Central memory CD8-positive, alpha-beta T cell (primary cell): ENCODE data around the gene SOX10.

Experiments used
- ATAC-seq: fragments of 150-1000 bp; cut with Tn5 transposase; replicated peaks from 2 replicates; pipeline ENCODE4 v1.10.0; 2022; ENCODE audit warnings: mild to moderate bottlenecking, moderate FRiP score, moderate number of reproducible peaks; ENCODE audit not compliant: poor library complexity, severe bottlenecking; ENCODE audit errors: extremely low read depth
- DNase-seq, 2 donors: peaks; one replicate each; pipeline ENCODE4 v3.0.0; 2021; ENCODE audit warnings: low spot score in 2 of 2
- H3K27ac Mint-ChIP-seq: one replicate; pipeline ENCODE4 v1.8.0; 2022; ENCODE audit warnings: low read depth, mild to moderate bottlenecking, moderate library complexity, mixed read lengths
- H3K27me3 Mint-ChIP-seq: one replicate; pipeline ENCODE4 v1.8.0; 2022; ENCODE audit warnings: mixed read lengths
- H3K36me3 Mint-ChIP-seq: one replicate; pipeline ENCODE4 v1.8.0; 2022; ENCODE audit warnings: mild to moderate bottlenecking, moderate library complexity, mixed read lengths; ENCODE audit not compliant: insufficient read depth
- H3K4me1 Mint-ChIP-seq: one replicate; pipeline ENCODE4 v1.8.0; 2022; ENCODE audit warnings: mixed read lengths
- H3K4me3 Mint-ChIP-seq: one replicate; pipeline ENCODE4 v1.8.0; 2022; ENCODE audit warnings: mild to moderate bottlenecking, moderate library complexity, mixed read lengths
- H3K9me3 Mint-ChIP-seq: one replicate; pipeline ENCODE4 v1.8.0; 2022; ENCODE audit warnings: mixed read lengths

The SOX10 gene

DNA sequence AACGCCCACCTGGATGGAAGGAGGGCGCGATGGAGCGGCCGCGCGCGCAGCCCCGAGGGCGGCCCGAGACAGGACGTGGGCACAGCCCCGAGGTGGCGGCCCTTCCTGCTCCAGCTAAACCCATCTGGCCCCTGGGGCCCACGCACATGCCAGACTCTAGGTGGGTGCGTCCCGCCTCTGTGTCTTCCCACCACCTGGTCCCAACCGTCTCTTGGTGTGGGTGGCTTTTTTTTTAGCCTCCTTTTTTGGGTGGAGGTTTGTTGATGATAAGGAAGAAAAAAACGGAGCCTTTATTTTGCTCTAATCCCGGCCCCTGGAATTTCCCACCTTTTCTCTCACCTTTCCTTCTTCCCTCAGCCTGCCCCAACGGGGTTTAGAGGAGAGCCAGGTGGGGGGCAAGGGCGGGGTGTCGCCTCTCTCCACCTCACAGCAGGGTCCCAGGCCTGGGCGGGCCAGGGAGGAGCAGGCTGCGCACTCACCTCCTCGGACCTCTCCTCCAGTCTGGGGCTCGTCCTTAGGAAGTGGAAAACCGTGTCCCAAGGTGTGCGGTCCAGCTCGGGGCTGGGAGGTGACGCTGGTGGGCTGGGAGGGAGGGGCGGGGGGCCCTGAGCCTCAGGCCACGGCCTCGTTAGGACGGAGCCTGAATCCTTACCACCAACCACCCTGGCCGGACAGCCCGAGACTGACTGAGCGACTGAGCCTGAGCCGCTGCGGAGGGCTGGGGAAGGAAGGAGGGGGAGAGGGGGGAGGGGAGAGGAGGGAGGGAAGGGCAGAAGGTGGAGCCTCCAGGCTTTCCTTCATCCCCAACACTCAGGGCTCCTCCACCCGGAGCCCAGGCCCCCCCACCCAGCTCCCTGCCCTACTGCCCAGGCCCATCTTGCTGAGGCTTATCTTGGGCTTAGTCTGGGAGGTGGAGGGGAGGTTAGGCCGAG lies at the start of gene SOX10:
SOX10 (minus strand) TSS at position 696 of the 932 bp plus-strand sequence. CDS start 771 bp downstream, outside the sequence.
- no peak within 1 kb of the TSS for H3K27ac Mint-ChIP-seq

DNA sequence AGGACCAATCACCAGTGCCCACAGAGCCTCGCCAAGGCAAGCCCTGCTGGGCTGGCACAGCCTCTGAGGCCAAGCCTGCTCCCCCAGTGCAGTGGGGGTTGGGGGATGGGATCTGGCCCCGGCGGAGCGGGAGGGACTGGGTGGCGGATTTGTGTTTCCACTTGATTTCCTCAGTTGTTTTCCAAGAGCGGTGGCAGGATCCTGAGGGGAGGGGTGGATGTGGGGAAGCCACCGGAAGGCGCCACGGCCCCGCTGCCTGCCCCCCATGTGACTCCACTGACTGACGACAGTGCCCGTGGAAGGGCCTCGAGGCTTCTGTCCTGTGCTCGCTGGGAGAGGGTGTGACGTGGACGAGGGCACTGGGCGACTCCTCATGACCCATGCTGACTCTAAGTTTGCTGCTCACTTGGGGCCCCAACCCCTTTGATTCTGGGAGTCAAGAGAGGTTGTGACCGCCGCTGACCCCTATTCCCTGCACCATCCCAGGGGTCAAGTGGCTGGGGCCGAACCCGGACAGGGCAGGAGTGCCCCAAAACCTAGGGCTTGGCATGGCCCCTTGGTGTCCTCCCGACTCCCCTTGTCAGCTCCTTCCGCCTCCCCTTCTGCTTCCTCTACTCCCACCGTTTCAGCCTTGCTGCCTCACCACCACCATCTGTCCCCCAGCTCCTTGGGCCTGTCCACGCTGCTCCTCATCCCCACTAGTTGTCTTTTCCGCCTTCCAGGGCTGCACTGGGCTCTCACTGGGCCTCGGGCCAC lies 49.3 kb upstream of the SOX10 start:
- no peak overlapping the region for H3K27ac Mint-ChIP-seq
- H3K4me1 Mint-ChIP-seq: peaks cover 5% of the 10 kb centered on the region
- H3K4me3 Mint-ChIP-seq: no peak overlapping the region
- ATAC-seq (no peak), DNase-seq (no peak)
- H3K36me3 Mint-ChIP-seq: no peaks in the 10 kb centered on the region
- H3K9me3 Mint-ChIP-seq: no peaks in the 10 kb centered on the region
- H3K27me3 Mint-ChIP-seq: no peaks in the 10 kb centered on the region

More for the DNA sequence above, at the start of gene SOX10:
- Mint-ChIP-seq H3K4me3 (no peak within 1 kb of the TSS), H3K27me3 (no peaks in the 10 kb centered on the region), H3K4me1 (no peaks in the 10 kb centered on the region), H3K36me3 (peaks cover 2% of the 10 kb centered on the region), H3K9me3 (no peaks in the 10 kb centered on the region)
- ATAC-seq (no peak), DNase-seq (no peak)

DNA sequence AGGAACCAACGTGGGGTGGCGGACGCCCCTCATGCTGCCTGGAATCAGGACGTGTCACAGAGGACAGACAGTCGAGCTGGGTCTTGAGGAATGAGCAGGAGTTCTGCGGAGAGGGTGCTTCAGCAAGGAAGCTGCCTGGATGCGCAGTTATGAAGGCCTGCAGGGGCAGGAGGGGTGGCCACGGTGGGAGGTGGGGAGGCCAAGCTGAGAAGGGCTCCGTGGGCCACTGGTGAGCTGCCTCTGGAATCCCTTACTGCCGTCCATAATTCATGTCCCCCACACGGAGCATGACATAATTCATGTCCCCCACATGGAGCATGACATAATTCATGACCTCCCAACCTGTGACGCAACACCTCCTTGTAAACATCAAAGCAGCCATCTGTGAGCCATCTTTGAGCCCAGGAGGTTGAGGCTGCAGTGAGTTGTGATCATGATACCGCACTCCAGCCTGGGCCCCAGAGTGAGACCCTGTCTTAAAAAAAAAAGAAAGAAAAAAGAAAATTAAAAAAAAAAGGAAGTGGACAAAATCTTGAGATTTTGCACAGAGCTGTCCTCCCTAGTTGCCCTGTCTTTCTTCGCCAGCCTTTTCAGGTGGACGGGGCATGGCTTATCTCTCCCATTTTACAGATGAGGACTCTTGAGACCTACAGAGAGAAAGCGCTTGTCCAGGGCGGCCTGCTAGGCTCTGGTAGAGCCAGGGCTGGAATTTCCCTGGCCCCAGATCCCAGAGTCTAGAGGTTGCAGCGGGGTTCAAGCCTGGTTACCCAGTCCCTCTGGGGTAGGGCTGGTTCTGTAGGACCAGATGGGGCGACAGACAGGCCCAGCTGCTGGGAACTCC lies 48.5 kb upstream of the SOX10 start:
- no peak for ATAC-seq
- no peak for DNase-seq
- Mint-ChIP-seq H3K27me3 (no peaks in the 10 kb centered on the region), H3K27ac (no peak overlapping the region), H3K4me3 (no peak overlapping the region), H3K4me1 (peaks cover 6% of the 10 kb centered on the region), H3K36me3 (no peaks in the 10 kb centered on the region), H3K9me3 (no peaks in the 10 kb centered on the region)

DNA sequence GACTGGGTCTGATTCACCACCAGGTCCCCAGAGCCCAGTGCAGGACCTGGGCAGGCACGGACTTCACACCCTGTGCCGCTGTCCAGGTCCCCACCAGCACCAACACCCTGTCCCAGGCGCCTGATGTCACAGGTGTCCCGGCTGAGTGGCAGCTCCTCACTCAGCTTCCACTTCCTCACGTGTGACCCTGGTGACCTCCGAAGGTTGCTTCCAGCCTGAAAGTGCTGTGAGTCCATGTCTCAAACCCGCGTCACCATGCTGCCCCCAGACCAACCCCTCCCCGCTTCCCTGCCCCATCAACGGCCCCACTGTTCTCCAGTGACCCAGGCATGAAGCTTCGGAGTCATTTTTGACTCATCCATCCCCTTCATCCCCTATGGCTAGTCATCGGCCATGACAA lies 47.1 kb upstream of the SOX10 start:
- Mint-ChIP-seq H3K27me3 (no peaks in the 10 kb centered on the region), H3K27ac (no peak overlapping the region), H3K4me3 (no peak overlapping the region), H3K36me3 (no peaks in the 10 kb centered on the region), H3K4me1 (peaks cover 14% of the 10 kb centered on the region), H3K9me3 (no peaks in the 10 kb centered on the region)
- ATAC-seq (no peak), DNase-seq (no peak)

DNA sequence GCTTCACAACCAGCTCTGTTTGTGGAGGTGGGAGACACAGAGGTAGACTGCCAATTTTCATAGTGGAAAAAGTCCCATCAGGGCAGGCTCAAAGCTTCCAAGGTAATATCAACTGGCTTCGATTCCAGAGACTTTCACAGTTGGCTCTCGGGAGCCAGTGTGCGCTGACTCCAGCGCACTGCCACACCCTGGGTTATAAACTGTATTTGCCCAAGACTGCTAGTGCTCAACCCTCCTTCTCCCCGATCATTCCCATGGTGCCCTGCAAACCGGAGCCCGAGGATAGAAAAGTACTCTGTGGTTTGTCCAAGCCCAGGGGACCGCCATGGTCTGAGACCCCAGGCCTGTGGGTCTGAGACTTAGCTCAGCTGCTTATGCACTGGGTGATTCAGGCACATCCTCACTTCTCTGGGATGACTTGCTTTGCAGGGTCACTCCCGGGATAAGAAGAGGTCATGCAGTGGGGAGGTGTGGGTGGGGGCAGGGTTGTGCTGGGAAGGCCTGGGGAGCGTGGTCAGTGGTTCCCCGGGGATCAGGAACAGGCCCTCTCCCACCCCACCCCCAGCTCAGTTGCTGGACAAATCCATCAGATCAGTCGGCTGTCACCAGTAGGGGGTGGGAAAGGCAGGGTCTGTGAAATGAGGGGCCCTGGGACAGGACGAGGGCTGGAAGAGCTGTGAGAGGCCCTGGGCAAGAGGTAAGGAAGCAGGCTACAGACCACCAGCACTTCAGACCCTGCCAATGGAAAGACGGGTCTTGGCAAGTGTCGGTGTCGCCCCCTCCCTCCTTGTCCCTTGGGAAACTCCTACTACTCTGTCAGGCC lies 46.2 kb upstream of the SOX10 start:
- Mint-ChIP-seq H3K9me3 (no peaks in the 10 kb centered on the region), H3K36me3 (no peaks in the 10 kb centered on the region), H3K27me3 (no peaks in the 10 kb centered on the region), H3K27ac (no peak overlapping the region), H3K4me3 (no peak overlapping the region), H3K4me1 (peaks cover 14% of the 10 kb centered on the region)
- no peak for ATAC-seq
- DNase-seq: no peak

DNA sequence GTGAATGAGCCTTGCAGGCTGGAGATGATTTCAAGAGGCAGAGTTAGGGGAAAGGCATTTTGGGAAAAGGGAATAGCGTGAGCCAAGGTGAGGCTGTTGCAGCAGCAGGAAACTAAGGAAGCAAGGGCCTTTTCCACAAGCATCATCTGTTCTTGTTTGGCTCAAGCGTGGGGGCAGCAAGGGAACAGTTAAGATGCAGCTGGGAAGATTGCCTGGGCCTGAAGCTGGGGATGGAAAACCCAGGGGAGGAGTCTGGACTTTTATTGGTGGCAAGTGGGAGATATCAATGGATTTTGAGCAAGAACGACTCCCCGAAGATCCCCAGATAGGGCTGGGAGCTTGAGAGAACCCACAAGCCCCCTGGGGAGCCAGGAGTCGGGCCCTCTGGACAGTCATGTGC lies 45.5 kb upstream of the SOX10 start:
- H3K36me3 Mint-ChIP-seq: no peaks in the 10 kb centered on the region
- H3K27ac Mint-ChIP-seq: no peak overlapping the region
- H3K4me1 Mint-ChIP-seq: peaks cover 10% of the 10 kb centered on the region
- DNase-seq: no peak
- no peaks in the 10 kb centered on the region for H3K27me3 Mint-ChIP-seq
- no peak for ATAC-seq
- H3K9me3 Mint-ChIP-seq: no peaks in the 10 kb centered on the region
- H3K4me3 Mint-ChIP-seq: no peak overlapping the region

DNA sequence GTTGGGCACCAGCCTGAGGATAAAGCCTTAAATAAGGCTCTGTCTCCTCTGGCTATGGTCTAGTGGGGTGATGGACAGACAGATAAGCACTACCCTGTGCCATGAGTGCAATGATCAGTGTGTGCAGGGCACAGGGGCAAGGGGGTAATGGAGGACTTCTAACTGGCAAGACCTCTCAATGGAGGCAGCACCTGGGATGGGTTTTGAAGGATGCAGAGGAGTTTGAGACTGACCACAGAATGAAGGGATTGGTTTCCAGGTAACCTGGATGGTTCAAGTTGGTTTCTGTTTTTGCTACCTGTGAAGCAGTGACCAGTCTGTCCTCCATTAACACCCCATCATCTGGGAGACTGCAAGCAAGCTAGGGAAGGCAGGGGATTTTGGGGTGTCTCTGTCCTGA lies 45.0 kb upstream of the SOX10 start:
- no peaks in the 10 kb centered on the region for H3K27me3 Mint-ChIP-seq
- DNase-seq (no peak), ATAC-seq (no peak)
- no peak overlapping the region for H3K4me3 Mint-ChIP-seq
- H3K4me1 Mint-ChIP-seq: peaks cover 9% of the 10 kb centered on the region
- no peak overlapping the region for H3K27ac Mint-ChIP-seq
- H3K36me3 Mint-ChIP-seq: no peaks in the 10 kb centered on the region
- no peaks in the 10 kb centered on the region for H3K9me3 Mint-ChIP-seq

DNA sequence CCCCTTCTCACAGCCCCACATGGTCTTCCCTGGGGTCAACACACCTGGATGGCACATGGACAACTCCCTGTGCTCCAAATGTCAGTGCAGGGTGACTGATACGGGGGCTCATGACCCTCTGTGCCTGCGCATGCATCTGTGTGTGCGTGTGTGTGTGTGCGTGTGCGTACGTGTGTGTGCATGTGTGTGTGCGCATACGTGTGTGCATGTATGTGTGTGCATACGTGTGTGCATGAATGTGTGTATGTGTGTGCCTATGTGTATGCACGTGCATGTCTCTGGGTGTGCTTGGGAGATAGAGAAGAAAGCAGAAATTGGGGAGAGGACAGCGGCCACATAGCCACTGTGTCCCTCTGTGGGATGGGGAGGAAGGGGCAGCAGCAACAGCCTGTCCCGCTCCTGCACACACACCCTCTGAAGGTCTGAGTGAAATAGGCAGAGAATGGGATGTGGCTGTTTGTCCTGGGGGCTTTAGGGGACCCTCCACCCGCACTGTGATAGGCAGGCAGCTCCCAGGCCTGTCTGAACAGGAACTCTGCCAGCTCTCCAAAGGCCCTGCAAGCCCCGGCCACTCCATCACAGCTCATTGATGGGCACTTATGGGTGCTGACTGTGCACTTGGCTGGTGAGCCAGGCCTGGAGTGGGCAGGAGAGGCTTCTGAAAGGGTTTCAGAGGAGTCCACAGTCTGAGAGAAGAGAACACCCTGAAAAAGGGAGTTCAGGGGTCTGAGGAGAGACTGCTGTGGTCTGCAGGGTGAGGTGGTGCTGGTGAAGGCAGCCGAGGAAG lies 44.2 kb upstream of the SOX10 start:
- Mint-ChIP-seq H3K4me3 (no peak overlapping the region), H3K4me1 (peaks cover 9% of the 10 kb centered on the region), H3K27ac (no peak overlapping the region), H3K36me3 (no peaks in the 10 kb centered on the region), H3K27me3 (no peaks in the 10 kb centered on the region), H3K9me3 (no peaks in the 10 kb centered on the region)
- ATAC-seq: no peak
- no peak for DNase-seq

DNA sequence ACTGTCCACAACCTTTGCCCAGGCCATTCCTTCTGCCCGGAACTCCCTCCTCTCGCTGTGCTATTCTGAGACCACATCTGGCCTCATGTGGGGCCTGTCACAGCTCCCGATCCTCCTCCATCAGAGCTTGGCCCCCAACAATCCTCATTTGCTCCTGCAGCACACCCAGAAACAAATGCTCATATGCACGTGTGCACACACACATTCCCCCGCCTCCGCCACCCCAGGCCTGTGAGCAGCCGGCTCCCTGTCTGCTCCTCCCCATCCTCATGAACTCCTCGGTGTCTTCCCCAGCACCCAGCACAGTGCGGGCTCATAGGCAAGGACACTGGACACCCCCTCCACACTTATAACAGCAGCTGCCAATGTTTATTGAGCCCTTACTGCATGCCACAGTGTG lies 43.1 kb upstream of the SOX10 start:
- peak overlapping the region; percentile 3 for H3K27ac Mint-ChIP-seq
- ATAC-seq: no peak
- H3K36me3 Mint-ChIP-seq: no peaks in the 10 kb centered on the region
- no peaks in the 10 kb centered on the region for H3K9me3 Mint-ChIP-seq
- H3K4me3 Mint-ChIP-seq: no peak overlapping the region
- DNase-seq: no peak
- H3K4me1 Mint-ChIP-seq: peaks cover 9% of the 10 kb centered on the region
- H3K27me3 Mint-ChIP-seq: no peaks in the 10 kb centered on the region

DNA sequence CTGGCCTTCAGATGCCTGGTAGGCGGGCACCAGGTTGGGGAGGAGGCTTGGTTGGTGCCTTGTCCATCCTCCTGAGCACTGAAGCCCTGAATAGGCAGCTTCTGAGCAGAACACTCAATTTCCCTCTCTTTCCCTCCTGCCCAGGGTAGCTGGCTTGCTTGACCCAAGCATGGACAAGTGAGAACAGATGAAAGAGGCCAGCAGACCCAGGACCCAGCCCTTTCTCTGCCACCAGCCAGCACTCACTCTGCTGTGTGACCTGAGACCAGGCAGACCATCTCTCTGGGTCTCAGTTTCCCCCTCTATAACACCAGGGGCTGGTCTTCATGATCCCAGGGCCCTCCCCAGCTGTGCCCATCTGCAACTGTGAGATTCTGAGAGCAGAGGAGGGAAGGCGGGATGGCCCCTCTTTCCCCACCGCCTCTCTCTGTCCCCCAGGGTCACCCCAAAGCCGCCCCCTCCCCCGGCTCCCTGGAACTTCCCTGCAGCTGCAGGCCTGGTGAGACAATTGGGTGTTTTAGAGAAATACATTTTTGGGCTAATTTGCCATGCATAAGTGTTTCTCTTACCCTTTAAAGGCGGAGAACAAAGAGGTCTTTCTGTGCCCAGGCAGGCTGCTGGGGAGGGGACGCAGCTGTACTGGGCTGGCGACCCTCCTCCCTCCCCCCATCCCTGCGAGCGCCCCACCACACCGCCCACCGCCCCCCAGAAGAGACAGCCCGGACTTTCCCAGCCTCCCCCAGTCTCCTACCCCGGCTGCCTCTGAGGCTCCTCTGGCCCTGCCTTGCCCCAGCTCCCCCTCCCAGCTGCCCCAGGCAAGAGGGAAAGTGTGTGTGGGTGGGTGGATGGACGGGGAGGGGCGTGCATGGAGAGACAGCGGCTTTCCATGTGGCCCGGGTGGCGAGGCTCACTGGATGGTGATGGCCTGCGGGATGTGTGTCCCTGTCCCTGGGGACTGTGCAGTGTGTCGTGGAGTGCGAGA lies 42.1 kb upstream of the SOX10 start:
- peak overlapping the region; percentile 56 for H3K27ac Mint-ChIP-seq
- no peaks in the 10 kb centered on the region for H3K36me3 Mint-ChIP-seq
- no peak overlapping the region for H3K4me3 Mint-ChIP-seq
- peaks cover 9% of the 10 kb centered on the region for H3K4me1 Mint-ChIP-seq
- no peak for DNase-seq
- no peaks in the 10 kb centered on the region for H3K9me3 Mint-ChIP-seq
- no peaks in the 10 kb centered on the region for H3K27me3 Mint-ChIP-seq
- ATAC-seq: no peak
